ENCODE measurements around the gene TXK. TPM values are rescaled to one million over a fixed set of nuclear protein-coding genes. Genes with fewer than 3 reads are reported as not detected.
A peak's percentile ranks its signal among the peaks of the same experiment; 100 is the strongest.

Gene TXK
- total RNA-seq, 1 donor from 2014 or later: 0.36 TPM

DNA sequence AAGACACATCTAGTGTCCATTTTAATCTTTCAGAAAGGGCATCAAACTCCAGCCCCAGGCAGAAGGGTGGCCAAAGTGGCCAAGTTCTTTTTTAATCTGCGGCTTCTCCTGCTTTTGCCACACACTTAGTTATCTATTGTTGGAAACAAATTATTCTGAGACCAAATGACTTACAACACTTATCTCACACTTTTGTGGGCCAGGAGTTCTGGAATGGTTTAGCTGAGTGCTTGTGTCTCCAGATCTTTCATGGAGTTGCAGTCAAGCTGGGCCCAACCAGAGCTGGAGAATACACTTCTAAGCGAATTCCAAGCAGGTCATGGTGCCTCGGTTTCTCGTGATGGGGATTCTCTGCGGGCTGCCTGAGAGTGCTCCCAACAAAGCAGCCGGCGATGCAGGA lies 4.0 kb downstream of the TXK start:
- TF ChIP-seq, protein P1, sequence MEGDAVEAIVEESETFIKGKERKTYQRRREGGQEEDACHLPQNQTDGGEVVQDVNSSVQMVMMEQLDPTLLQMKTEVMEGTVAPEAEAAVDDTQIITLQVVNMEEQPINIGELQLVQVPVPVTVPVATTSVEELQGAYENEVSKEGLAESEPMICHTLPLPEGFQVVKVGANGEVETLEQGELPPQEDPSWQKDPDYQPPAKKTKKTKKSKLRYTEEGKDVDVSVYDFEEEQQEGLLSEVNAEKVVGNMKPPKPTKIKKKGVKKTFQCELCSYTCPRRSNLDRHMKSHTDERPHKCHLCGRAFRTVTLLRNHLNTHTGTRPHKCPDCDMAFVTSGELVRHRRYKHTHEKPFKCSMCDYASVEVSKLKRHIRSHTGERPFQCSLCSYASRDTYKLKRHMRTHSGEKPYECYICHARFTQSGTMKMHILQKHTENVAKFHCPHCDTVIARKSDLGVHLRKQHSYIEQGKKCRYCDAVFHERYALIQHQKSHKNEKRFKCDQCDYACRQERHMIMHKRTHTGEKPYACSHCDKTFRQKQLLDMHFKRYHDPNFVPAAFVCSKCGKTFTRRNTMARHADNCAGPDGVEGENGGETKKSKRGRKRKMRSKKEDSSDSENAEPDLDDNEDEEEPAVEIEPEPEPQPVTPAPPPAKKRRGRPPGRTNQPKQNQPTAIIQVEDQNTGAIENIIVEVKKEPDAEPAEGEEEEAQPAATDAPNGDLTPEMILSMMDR (IDR thresholded peaks at IDR 0.05; ENCODE audit: unreplicated experiment): no peak
- Mint-ChIP-seq H3K4me1 (ENCODE audit: unreplicated experiment) (no peaks in the 10 kb centered on the region), H3K9me3 (ENCODE audit: unreplicated experiment) (no peaks in the 10 kb centered on the region), H3K27ac (ENCODE audit: unreplicated experiment) (no peak overlapping the region), H3K36me3 (ENCODE audit: low read depth, unreplicated experiment) (no peaks in the 10 kb centered on the region), H3K4me3 (ENCODE audit: unreplicated experiment) (no peak overlapping the region), H3K27me3 (ENCODE audit: unreplicated experiment) (no peaks in the 10 kb centered on the region)
- DNase-seq (ENCODE audit: low spot score): no peak

DNA sequence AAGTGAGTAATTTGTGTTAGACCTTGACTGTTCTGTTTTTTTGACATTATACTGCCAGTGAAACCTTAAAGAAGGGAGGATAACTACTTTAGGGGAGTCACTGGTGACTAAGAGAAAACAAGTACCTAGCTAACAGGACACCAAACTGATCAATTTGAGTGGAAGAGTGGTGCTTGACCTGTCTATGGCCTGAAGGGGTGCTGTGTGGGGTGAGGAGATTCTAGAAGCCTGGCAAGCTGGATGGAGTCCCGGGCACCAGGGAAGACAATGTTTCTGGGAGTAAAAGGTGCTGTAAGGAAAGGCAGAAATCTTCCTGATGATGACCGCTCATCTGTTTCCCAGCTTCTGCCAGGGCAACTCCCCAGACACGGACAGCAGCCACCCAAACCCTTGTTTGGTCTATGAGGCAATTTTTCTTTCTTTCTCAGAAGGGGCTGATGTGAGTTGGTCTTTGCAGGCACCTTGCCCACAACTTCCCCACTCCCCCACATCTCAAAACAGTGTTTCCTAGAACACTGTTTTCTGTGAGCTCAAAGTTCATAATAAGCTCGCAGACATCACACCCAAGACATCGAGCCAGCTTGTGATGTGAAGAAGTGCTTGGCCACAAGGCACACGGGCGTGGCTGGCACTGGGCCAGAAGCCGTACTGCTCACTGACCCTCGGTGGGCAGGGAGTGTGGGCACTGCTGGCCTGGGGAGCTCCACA lies 4.6 kb downstream of the TXK start:
- Mint-ChIP-seq H3K4me3 (ENCODE audit: unreplicated experiment) (no peak overlapping the region), H3K9me3 (ENCODE audit: unreplicated experiment) (no peaks in the 10 kb centered on the region), H3K4me1 (ENCODE audit: unreplicated experiment) (no peaks in the 10 kb centered on the region), H3K27ac (ENCODE audit: unreplicated experiment) (no peak overlapping the region), H3K36me3 (ENCODE audit: low read depth, unreplicated experiment) (no peaks in the 10 kb centered on the region), H3K27me3 (ENCODE audit: unreplicated experiment) (no peaks in the 10 kb centered on the region)
- TF ChIP-seq, protein P1 (IDR thresholded peaks at IDR 0.05; ENCODE audit: unreplicated experiment): no peak
- DNase-seq (ENCODE audit: low spot score): no peak

DNA sequence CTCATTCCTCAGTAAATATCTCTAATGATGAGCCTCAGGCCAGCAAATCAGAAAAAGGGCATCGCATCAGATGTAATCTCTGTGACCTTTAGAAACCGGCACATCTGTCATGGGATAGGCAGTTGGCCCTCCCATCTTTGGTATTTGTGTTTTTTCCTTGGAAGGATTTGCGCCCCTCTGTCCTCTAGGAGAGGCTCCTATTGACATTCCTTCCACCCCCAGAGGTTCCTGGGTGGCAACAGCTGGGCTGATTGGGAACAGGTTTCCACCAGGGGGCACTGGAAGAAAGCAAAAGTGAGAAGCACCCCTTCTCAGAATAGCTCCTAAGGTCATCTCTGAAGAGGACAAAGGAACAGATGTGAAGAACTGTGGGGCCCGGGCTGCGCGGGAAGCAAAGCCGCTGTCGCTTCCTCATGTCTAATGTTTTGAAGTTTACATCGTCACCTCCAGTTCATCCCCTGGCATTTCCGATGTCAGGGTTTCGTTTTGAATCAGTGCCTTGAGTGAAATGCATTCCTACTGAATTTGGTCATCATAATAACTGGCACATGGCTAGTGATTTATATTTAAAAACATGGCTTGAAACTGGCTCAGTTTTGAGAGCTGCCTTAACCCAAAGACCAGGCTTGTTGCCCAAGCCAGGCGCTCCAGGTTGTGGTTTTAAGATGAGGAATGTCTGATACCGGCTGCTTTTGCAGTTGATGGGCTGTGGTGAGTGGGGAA lies 6.2 kb downstream of the TXK start:
- Mint-ChIP-seq H3K36me3 (ENCODE audit: low read depth, unreplicated experiment) (no peaks in the 10 kb centered on the region), H3K27me3 (ENCODE audit: unreplicated experiment) (peaks cover 1% of the 10 kb centered on the region), H3K27ac (ENCODE audit: unreplicated experiment) (peak overlapping the region; percentile 22), H3K9me3 (ENCODE audit: unreplicated experiment) (no peaks in the 10 kb centered on the region), H3K4me3 (ENCODE audit: unreplicated experiment) (no peak overlapping the region), H3K4me1 (ENCODE audit: unreplicated experiment) (no peaks in the 10 kb centered on the region)
- TF ChIP-seq, protein P1 (IDR thresholded peaks at IDR 0.05; ENCODE audit: unreplicated experiment): peak; percentile 51
- DNase-seq (ENCODE audit: low spot score): peak; percentile 71

DNA sequence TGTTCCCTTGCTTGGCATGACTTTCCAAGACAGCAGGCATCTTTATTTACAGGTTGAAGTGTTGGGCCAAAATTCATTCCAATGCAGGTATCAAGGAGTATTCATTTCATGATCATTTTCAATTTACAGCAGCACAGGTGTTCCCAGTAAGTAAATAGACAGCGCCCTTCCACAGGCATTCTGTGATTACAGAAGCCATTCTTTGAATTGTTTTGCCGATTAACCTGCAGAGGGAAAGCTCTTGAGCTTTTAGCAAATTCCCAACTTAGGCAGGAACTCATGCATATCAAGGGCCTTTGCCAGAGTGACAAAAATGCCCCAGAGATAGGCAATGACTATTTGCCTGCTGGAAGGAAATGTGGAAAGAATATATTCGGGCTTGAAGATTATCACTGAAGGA lies 6.8 kb downstream of the TXK start:
- no peak overlapping the region for H3K27ac Mint-ChIP-seq (ENCODE audit: unreplicated experiment)
- DNase-seq (ENCODE audit: low spot score): no peak
- no peak overlapping the region for H3K4me3 Mint-ChIP-seq (ENCODE audit: unreplicated experiment)
- TF ChIP-seq, protein P1 (IDR thresholded peaks at IDR 0.05; ENCODE audit: unreplicated experiment): no peak
- no peaks in the 10 kb centered on the region for H3K4me1 Mint-ChIP-seq (ENCODE audit: unreplicated experiment)
- H3K36me3 Mint-ChIP-seq (ENCODE audit: low read depth, unreplicated experiment): no peaks in the 10 kb centered on the region
- H3K9me3 Mint-ChIP-seq (ENCODE audit: unreplicated experiment): no peaks in the 10 kb centered on the region
- H3K27me3 Mint-ChIP-seq (ENCODE audit: unreplicated experiment): peaks cover 1% of the 10 kb centered on the region

DNA sequence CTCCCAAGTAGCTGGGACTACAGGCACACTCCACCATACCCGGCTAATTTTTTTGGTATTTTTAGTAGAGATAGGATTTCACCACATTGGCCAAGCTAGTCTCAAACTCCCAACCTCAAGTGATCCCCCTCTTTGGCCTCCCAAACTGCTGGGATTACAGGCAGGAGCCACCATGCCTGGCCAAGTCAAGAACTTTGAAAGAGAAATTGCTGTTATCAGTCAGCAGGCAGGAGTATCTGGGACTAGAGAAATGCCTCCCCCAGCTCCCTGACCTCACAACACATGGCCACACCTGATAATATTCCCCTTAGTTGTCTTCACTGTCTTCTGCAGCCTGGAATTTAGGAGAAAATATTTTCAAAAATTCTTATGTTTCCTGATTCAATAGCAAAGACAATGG lies 7.4 kb downstream of the TXK start:
- TF ChIP-seq, protein P1 (IDR thresholded peaks at IDR 0.05; ENCODE audit: unreplicated experiment): no peak
- DNase-seq (ENCODE audit: low spot score): no peak
- H3K4me3 Mint-ChIP-seq (ENCODE audit: unreplicated experiment): no peak overlapping the region
- H3K27me3 Mint-ChIP-seq (ENCODE audit: unreplicated experiment): peaks cover 1% of the 10 kb centered on the region
- no peaks in the 10 kb centered on the region for H3K36me3 Mint-ChIP-seq (ENCODE audit: low read depth, unreplicated experiment)
- no peaks in the 10 kb centered on the region for H3K4me1 Mint-ChIP-seq (ENCODE audit: unreplicated experiment)
- H3K9me3 Mint-ChIP-seq (ENCODE audit: unreplicated experiment): no peaks in the 10 kb centered on the region
- no peak overlapping the region for H3K27ac Mint-ChIP-seq (ENCODE audit: unreplicated experiment)
